Right lung (tissue), 5 donors: ENCODE measurements around the gene ZNF275. TPM values are rescaled to one million over a fixed set of nuclear protein-coding genes. Genes with fewer than 3 reads are reported as not detected.
"Not testable (repeated sequence)": the region's sequence is repeated elsewhere in the genome, so short reads cannot be mapped to it uniquely, and the experiment has no call there.

Source experiments
- DNase-seq, 2 donors: peaks; one replicate each; pipeline ENCODE4 v3.0.0-alpha.2; 2013
- polyA plus RNA-seq, 5 donors: library from polyadenylated mRNA; unstranded; fragments of 120-200 nt; gene quantifications; one replicate each; pipeline versions ENCODE4 v1.2.1 to v1.2.3, GENCODE V29; 2013; ENCODE audit warnings: inconsistent platforms in 1 of 5, low replicate concordance in 1 of 5; ENCODE audit not compliant: insufficient read length in 5 of 5, insufficient read depth in 1 of 5

The ZNF275 gene
- polyA plus RNA-seq, 5 donors = 14.1 to 17.3 (median 15.2) TPM

DNA sequence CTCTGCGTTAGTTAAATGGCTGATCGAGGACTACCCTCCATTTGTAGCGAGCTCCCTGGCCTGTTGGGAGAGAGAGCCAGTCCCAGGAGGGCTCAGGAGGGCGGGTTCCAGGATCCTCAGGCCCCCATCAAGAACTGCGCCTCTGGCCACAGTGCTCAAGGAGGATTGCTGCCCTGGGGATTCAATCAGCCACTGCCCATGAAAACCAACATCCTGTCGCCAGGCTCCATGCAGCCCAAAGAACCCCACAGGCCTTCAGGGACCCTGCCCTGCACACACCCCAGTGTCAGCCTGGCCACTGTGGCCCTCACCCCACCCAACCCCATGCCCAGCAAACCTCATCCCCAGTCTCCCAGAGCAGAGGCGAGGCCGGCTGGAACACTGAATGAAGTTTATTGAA is 16.6 kb upstream of the ZNF275 start:
- DNase-seq = no peak

DNA sequence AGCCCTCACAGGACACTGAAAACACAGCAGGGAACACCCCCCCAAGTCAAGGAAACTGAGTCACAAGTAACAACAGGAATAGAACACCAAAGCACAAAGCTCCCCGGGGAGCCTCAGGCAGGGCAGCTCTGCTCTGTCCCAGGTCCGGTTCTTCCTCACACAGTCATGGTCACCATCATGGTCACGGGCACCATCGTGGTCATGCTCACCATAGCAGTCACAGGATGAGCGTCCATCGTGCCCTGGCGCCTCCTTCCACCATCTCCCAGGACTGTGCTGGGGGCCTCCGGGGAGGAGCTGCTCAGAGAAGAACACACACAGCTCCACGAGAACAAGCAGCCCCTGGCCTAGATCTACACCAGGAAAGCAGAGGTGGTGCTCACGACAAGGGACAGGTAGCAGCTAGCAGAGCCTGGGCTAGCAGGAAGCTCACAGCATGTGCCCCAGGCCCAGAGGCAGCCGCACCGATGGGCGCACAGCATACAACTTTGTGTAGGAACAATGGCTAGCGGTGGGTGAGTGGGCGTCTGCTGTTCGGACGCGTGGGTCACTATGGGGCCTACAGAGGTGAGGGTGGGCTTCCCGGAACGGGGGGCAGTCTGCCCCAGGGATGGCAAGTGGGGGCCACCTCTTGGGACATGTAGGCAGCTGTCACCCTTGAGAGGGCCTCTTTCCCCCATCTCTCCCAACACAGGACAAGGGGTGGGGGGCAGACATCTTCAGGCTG is 15.8 kb upstream of the ZNF275 start:
- no peak for DNase-seq

DNA sequence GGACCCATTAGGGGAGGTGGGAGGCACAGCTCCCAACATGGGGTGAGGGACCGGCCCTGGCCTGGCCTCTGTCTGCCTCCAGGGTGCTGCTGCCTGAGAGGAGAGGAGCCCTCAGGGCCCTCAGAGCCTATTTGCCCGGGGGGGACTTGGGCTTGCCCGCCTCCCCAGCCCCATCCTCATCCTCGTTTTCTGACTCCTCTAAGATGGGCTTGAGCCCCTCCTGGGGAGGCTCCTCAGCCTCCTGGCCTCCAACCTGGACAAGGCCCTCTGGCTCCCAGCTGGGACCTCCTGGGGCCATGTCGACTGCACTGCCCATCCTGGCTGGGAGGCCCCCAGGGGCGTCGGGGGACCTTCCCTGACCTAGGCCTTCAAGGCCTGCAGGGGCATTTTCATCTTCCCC is 15.1 kb upstream of the ZNF275 start:
- no peak for DNase-seq

DNA sequence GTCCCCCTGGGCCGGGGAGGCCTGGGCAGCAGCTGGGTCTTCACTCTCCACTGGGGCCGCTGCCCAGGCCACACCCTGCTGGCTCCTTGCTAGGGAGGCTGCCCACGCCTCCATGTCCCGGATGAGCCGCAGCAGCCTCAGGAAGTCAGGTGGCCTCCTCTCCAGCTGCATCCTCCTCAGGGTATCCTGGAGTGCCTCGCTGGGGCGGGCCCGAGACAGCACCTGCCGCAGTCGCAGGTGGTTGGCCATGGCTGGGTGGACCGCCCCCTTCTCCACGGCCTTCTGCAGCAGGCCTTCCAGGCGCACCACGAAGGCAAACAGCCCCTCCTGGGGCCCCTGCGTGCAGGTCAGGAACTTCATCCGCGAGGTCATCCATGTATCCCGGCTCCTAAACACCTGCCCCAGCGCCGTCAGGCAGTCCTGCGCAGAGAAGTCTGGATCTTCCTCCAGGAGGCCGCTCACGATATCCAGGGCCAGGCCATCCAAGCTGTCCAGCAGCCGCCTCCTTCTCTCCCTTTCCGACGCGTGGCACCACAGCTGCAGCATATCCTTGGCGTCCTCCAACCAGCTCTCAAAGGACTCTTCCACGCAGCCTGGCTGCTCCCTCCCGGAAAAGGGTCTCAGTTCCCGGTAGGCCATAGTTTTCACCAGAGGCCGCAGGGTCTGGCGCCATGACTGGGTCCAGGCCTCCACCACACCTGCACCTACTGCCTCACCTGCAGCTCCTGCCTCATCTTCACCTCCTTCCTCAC is 14.5 kb upstream of the ZNF275 start:
- DNase-seq = no peak

DNA sequence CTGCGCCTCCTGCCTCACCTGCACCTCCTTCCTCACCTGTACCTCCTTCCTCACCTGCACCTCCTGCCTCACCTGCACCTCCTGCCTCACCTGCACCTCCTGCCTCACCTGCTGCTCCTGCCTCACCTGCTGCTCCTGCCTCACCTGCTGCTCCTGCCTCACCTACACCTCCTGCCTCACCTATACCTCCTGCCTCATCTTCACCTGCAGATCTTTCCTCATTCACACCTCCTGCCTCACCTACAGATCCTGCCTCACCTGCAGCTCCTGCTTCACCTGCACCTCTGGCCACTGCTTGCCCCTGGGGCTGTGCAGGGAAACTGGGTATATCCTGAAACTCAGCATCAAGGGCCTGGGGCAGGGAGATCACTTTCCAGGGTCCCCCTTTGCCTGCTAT is 13.9 kb upstream of the ZNF275 start:
- not testable (repeated sequence) for DNase-seq

DNA sequence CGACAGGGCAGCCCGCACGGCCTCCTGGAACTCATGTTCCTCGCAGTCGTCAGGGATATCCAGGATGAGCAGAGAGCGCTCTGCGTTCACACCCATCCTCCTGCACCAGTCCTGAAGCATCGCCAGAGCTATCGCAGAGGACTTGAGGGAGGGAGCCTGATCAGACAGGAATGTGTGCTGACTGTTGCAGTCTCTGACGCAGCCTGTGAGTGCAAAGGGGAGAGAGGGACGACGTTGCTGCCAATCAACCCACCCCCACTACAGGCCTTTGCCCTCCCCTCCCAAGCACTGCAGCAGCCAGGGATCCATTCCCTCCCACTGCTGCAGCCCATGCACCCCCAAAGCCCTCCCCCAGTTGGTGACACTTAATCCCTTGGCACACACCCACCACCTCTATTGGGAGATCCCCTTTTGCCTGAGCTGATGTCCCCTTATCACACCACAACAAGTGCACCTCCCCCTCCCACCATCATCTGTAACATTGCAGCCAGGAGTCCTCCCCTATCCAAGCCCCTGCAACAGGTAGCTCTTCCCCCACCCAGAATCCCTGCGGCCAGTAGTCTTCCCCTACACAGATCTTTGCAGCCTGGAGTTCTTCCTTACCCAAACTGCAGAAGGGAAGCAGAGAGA is 13.3 kb upstream of the ZNF275 start:
- DNase-seq = no peak

DNA sequence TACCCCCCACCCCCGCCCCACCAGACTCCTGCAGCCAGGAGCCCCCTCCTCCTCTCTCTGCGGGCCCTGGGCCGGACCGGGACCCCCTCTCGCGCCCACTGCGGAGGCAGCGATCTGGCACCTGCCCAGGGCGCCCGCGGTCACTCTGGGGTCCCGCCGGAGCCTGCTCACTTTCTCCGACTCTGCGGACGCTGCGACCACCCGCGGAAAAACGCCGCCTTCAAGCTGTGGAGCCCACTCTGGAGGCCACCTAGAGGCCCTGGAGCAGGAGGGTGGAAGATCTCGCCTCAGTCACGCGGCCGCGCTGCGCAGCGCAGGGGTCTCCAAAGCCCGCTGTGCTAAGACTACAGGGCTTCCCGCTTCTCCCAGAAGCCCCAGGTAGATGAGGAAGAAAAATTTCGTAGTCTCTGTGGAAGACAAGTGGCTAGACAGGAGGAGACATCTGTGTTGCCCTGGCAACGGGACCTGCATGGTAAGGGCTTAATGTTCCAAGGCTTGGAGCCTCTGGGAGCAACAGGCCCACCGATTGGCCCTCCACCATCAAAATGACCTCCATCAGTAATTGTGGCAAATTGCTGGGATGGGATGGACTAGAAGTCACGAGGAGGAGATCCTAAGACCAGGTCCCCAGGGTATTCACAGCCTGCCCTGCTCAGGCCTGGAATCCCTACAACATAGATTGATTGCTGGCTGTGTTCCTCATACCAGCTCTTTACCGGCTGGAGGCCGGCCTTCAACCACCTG is 12.4 kb upstream of the ZNF275 start, which contains the start of gene PNMA6F:
PNMA6F (minus strand) TSS at position 387 of the 744 bp plus-strand sequence. CDS start 1,093 bp downstream, outside the sequence.
- DNase-seq = no peak

DNA sequence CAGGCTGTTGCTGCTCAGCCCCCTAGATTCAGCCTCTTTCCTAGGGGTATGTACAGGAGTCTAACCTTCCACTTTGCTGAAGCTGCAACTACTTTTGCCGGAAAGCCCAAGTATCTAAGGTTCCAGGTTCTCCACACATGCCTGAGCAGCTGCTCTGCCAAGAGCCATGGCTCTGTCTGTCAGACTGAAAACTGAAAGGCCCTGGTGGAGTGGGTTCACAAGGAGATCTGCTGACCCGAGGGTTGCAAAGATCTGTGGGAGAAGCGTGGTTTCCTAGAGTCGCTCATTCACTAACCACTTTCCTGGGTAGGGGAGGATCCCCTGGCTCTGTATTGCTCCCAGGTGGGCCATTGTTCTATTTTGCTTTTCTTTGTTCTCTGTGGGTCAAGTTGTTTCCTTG is 6.4 kb upstream of the ZNF275 start:
- DNase-seq = no peak

DNA sequence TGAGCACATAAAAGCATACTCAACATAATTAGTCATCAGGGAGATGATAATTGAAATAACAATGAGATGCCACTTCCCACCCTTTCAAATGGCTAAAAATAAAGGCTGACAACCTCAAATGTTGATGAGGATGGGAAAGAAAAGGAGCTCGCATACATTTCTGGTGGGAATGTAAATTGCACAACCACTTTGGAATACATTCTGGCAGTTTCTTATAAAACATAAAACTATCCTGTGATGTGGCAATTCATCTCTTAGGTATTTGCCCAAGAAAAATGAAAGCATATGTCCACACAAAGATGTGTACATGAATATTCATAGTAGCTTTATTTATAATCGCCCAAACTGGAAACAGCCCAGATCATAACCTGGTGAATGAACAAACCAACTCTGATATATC is 687 bp upstream of the ZNF275 start:
- DNase-seq = no peak

DNA sequence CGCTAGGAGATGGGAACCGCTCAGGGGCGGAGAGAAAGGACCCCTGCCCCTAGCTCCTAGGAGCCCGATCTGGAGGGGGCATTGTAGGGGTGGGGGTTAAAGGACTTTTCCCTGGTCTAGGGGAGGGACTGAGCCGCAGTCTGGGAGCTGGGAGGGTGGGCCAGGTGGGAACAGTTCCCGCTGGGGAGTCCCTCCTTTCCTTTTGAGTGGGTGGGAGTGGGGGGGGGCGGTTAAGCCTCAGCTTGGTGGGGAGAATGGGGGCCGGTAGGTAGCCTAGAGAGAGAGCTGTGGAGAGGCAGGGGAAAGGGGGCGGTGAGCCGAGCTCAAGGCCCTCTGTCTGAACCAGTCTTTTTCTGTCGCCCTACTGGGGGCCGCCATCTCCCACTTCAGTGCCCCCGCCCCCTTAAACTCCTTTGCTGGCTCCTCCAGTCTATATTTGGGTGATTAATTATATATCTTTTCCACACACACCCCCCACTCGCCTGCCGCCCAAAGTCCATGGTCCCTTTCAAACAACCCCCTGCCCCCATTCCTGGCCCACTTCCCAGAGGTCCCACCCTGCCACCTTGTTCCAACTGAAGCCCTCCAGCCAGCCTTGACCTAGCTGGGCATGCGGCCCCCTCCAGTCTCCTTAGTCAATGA is 822 bp downstream of the ZNF275 start:
- no peak for DNase-seq

DNA sequence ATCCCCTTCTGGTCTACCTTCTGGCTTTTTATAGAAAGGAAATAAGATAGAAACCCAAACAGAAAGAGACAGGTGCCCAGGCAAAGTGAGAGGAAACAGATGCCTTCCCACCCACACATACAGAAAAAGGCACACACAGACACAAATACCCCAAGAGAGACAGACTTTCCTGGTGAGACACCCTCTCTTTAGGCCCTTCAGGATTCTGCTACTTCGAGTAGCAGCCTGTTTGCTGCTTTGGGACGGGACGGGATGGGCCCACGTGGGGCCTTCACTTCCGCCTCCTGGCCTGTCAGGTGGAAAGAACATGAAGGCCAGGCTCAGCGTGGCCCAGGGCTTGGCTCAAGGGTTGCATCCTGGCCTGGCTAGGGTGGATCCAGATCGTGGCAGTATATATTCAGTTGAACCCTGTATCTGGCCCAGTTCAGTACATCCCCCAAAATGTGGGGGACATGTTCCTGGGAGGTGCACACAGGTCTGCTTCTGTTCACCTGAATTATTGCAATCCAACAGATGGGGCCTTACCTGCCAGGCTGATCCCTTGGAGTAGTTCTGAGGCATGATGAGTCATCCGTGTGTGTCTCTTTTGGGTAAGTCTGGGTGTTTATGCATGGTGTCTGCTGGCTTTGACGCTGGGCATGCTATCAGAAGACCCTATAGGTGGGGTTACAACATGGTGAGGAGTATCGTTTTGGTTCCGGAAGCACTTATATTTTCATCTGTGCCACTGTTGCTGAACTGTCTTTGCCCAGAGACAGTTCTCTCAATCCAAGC is 2.4 kb downstream of the ZNF275 start:
- DNase-seq = no peak

DNA sequence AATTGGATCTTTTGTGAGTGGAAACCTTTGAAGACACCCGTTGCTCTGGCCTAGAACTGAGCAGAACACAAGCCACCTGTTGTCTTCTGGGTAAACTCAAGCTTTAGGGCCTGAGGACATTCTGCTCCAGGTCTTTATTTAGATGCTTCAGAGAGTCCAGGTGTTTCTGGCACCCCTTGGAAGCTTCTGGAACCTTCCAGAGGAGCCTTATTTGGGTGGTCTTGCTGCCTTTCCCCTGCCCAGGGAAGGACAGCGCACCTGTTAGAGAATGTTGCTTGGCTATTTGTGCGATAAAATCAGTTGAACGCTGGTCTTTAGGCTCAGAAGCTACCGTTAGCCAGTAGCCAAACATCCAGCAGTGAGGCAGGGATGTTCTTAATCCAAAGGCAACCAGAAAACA is 3.0 kb downstream of the ZNF275 start:
- DNase-seq = no peak

DNA sequence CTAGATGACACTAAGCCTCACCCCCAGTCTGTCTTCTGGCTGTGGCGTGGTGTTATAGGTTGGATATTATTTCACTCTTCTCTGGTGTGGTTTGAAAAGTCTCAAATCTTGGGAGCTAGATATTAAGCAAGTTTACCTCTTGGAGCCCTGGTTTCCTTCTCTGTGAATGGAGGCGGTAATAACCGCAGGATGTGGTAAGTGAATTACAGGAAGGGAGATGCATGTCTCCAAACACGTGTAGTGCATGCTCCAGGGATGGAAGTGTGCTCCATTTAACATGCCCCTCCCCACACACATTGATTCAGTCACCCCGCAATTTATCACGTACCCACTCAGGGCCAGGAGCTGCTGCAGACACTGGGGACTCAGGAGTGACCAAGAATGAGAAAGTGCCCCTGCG is 4.9 kb downstream of the ZNF275 start:
- DNase-seq = no peak

DNA sequence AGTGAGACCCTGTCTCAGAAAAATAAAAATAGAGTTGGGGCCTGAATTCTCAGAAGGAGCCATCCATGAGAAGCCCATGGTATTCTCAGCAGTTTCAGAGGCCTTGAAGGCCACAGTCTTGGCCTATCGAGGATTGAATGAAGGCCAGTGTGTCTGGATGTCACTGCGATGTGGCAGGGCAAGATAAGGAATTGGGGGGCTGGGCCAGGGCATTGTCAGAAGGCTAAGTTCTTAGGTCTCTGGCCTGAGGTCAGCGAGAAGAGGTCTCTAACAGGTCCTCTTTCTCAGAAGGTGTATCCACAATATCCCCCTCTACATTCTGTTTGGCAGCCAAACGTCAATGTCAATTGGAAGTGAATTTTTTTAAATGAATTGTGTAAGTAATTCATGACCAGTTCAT is 5.7 kb downstream of the ZNF275 start:
- no peak for DNase-seq

DNA sequence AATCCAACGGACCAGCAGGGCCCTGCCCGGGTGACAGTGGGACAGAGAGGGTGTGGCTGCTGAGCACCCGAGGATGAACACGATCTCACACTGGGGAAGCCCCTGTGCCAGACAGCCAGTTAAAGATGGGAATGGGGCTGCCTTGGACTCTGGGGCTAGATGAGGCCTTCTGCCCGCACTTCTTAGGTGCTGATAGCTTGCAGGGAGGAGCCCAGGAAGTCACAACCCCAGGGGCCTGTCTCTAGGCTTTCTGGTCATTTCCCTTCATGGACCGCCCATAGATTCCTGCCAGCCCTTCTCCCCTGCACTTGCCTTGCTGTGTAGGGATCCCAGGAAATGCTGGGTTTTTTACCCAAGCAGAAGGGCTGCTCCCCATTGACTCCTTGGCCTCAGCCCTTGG is 6.2 kb downstream of the ZNF275 start:
- no peak for DNase-seq

DNA sequence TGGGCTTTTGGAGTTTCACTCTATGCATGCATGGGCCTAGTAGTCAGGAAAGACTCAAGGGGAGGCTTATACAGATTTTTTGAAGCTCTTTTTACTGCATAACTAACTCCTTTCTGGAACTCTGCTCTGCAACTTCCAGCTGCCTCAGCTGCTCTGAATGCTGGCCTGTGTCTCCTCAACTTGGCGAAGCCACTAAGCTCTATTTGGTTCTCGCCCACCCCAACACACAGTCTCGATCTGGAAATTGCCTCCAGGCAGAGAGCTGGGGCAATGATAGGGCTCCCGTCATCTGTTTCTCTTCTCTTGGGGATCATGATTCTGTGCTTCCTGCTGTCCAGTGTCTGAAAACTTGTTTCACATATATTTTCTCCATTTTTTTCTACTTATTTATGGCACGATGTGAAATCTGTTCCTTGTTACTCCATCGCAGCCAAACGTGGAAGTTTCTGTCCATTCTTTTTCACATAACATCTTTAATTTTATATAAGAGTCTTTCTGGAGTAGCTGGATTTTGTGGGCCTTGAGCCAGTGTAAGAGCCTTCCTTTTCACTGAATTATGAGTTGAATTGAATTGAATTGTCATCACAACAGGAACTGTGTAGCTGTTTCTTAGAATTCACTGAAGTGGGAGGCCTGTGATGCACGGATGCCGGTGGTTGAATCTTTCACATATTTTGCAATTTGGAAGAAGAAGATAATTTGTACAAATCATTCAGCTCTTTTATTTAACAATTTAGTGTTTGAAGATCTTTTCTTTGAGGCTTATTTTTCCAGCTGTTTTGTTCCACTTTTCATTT is 9.0 kb downstream of the ZNF275 start:
- DNase-seq = no peak

DNA sequence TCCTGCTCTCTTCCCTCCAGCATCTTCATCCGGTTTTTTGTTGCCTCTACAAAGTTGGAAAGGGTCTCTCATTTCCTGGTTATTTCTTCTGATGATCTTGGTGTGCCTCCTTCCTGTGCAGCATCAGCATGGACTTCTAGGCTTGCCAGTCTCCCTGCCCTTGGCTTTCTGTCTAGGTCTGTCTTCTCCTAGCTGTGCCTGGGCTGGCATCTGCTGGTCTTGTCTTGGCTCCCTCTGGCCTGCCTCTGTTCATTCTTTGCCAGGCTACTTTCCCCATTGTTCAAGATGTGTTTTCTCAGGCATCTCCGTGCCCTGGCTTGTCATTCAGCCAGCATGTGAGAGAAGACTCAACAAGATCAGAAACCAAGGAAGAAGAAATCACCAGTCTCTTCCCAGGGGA is 9.7 kb downstream of the ZNF275 start:
- no peak for DNase-seq

DNA sequence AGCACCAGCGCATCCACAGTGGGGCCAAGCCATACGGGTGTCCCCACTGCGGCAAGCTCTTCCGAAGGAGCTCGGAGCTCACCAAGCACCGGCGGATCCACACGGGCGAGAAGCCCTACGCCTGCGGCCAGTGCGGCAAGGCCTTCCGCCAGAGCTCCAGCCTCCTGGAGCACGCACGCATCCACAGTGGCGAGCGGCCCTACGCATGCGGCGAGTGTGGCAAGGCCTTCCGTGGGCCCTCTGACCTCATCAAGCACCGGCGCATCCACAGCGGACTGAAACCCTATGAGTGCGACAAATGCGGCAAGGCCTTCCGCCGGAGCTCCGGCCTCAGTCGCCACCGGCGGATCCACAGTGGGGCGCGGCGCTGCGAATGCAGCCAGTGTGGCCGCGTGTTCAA is 13.6 kb downstream of the ZNF275 start:
- DNase-seq = no peak

DNA sequence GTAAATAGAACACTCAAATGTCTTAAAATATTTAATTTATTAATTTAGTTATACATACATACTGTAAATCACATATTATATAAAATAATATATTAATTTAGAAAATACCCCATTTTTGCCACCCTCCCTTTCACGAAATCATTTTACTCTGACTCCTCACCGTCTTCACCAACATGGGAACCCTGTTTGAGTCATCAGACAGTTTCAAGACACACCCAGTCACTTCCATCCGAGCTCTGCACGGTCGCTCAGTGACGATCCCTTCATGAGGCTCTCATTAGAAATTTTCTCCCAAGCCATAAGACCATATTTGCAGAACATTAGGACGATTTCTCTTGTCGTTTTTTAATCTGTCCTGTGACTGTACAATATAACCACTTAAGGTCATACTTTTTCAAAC is 14.5 kb downstream of the ZNF275 start:
- no peak for DNase-seq

DNA sequence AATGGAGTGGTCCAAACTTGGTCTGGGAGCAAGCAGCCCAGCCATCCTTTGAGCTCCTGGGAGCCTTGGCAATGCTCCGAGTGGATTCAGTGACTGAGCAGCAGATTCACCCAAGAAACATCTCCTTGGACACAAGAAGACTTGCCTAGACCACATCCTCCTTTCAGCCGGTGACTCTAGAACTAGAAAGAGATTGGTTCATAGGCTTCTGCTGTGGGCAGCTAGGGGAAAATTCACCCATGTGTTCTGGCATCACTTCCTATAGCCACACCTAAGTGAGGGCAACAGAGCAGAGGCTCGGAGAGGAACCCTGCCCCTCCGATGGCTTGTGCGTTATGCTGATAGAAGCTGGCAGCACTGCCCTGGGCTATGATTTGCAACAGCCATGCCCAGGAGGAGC is 16.0 kb downstream of the ZNF275 start:
- DNase-seq = no peak
